HK-2 (cell line): ENCODE measurements around the gene LYRM9.
A peak's percentile ranks its signal among the peaks of the same experiment; 100 is the strongest.
"Not testable (repeated sequence)": the region's sequence is repeated elsewhere in the genome, so short reads cannot be mapped to it uniquely, and the experiment has no call there.

ENCODE experiments used
- DNase-seq: peaks from one replicate; pipeline ENCODE4 v3.0.0-alpha.2; 2018; ENCODE audit not compliant: unreplicated experiment

The LYRM9 gene

DNA sequence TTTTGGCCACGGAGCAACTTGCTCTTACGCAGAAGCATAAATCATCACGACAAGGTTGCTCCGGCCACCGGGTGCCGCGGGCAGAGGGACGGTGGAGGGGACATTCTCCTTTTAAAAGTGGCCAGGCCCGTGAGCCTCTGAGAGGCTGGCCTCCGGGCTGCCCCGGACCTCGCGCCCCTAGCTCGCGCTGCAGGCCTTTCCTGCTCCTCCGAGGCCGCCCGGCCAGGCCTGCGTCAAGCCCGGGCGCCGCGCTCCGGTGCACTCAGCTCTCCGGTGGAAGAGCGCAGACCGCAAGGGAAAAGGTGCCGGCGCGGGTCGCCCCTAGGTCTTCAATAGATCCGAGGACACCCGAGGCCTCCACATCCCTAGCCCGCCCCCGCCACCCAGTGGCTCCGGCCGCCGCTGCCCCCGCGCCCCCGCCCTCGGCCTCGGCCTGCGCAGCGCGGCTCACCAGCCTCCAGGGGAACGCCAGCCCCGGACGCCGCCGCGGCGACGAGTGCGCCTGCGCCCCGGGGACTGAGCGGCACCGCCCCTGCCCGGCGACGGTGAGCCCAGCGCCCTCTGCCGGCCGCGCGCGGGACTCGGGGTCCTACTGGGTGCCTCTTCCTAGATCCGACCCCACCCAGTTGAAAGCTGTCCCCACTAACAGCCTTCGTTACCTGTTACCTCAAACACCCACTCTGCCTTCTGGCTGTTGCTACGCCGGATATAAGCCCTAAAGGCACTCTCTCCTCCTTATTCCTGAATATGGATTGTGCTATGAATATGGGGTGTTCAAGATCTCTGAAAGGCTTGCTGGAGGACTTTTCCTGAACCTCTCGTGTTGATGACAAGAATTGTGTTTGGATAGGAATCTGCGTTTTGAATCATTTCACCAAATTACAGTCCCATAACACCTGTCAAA, at the start of gene LYRM9:
LYRM9 (minus strand) TSS at position 500 of the 904 bp plus-strand sequence. CDS start 10,671 bp downstream, outside the sequence.
- DNase-seq, result peak; percentile 91

DNA sequence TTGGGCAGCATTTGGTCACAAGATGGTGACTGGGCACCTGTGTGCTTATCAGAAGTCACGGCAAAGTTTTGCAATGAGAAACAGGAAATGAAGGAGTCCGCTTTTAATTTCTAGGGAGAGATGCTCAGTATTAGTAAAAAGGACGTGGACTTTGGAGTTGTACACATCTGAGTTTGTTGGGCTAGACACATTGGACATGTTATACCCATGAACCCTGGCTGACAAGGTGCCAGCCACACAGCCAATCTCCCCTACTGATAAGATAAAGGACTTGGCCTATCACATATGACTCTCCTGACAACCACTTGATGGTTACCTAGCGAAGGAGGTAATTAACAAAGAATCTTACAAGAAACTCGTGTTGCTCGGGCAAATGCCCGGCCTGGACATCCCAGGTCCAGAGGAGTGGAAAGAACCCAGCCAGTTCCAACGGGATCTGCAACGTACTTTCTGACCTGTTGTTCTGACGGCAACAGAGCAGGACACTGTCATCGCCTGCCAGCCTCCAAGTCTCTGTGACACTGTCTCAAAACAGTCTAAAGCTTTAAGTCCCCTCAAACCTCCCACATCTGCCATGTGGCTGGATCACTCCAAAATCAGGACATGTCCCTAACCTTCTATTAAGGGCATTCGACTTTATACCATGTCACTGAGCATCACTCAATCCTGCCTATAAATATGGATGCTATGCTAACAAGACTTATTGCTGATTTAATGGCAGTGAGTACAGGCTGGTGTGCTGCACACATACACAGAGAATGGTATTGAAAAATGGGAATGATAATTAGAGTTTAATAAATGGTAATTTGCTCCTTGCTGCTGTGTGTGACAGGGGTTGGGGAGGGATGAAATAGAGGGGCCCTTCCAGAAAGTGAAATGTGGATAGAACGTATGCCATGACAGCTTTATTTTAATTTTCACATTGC, 47.6 kb upstream of the LYRM9 start:
- no peak for DNase-seq

GRCh38 chr17:27939474-27940465, 46.6 kb upstream of the LYRM9 start:
- no peak for DNase-seq

DNA sequence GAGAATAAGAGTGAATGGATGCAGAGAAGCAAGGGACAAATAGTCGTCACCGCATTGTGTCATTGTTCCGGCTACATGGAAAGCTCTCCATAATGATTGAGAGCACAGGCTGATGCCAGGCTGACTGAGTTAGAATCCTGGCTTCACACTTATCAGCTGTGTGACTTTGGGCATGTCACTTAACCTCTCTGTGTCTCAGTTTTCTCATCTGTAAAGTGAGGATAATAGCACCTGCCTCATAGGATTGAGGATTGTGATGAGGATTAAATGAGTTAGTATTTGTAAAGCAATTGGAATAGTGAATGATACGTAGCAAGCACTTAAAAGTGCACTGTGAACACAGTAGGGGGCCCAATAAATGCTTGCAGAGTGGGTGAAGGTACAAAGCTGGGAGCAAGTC, 45.7 kb upstream of the LYRM9 start:
- DNase-seq, result no peak

- no peak for DNase-seq
Observed at GRCh38 chr17:27938241-27938640, 45.1 kb upstream of the LYRM9 start.

DNA sequence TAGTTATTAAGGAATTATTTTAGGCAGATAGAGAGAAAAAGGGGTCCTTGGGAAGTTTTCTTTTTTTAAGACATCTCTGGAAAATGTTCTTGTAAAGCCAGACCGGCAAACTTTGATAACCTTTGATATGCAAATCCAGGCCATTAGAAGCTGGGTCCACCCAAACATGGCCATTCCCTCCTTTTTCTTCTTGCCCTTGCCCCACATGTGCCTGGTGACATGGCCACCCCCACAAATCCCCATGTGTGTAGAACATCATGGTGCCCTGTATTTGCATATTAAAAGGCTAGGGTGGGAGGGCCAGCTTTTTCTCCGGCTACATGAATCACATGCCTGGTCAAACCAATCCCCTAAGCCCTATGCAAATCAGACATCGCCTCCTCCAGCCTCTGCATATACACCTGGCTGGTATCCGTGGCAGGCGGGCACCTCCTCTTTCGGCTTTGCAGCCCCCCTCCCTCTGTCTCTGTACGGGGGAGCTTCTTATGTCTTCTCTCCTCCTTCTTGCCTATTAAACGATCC, 43.9 kb upstream of the LYRM9 start:
- no peak for DNase-seq

- no peak for DNase-seq
Observed at GRCh38 chr17:27930000-27930399, 36.8 kb upstream of the LYRM9 start.

DNA sequence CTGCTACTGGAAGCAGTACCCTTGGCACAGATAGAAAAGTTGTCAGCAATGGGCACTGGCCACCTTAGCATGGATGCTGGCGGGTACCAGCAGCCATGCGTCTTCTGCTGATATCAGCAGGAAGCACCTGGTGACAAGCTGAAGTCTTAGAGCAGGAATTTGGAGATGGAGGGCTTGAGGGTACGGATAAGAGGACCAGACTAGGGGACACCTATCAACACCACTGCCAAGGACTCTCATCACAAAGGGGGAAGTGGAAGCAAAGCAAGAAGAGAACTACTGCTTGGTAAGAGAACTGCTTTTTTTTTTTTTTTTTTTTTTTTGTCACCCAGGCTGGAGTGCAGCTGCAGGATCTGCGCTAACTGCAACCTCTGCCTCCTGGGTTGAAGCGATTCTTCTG, 35.4 kb upstream of the LYRM9 start:
- no peak for DNase-seq

GRCh38 chr17:27927781-27928180, 34.6 kb upstream of the LYRM9 start:
- DNase-seq, result no peak

- no peak for DNase-seq
Observed at GRCh38 chr17:27921599-27921998, 28.4 kb upstream of the LYRM9 start.

DNA sequence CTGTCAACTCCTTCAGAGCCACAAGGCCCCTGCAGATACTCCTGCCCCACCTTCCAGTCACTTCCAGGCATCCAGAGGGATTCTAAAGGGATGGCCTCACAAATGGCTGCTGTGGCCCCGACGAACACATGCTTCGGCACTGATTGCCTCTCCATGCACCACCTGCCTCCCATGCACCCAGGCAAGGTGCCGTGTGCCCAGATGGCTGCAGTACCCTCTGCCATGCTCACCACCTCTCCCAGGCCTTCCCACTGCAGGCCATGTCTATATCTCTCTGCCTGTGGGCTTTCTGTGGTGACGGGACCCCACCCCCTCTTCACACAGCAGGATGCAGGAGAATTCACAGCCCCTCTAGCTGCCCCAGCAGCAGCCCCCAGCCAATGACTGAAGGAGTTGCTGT, 27.9 kb upstream of the LYRM9 start:
- no peak for DNase-seq

GRCh38 chr17:27920569-27920968, 27.4 kb upstream of the LYRM9 start:
- DNase-seq, result no peak

DNA sequence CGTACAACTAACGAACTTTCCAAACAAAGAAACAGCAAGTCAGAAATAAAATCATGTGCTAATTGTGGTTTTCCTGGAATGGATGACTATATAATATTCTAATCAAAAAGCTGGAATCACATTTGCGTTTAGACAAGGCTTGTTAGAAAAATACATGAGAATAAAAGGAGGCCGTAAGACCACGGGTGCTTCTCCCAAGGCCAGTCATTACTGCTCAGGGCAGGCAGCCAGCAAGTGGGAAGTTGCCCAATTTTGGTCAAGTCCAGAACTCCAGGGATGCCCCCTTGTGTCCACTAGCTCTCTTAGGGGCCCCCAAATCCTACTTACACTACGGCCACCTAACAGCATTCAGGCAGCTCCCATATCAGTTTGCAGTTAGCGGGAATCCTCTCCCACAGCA, 25.9 kb upstream of the LYRM9 start:
- DNase-seq, result no peak

GRCh38 chr17:27918498-27918897, 25.3 kb upstream of the LYRM9 start:
- DNase-seq, result no peak

GRCh38 chr17:27917000-27917399, 23.8 kb upstream of the LYRM9 start:
- DNase-seq, result no peak

DNA sequence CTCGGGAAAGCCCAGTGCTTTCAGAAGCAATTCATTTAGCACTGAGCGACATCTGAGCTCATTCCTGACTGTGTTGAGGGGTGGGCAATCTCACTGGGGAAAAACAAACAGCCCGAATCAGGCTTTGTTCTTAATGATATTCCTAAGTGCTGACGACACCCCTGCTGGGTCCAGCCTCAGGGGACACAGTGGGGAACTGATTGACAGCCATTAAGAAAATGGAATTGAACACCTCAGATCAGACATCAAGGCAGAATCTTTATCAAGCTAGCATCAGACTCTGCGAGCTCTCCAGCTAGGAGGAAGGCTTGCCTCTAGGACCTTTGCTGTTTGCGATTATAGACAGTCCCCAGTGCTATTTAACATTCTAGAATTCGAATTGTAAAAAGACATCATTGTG, 22.5 kb upstream of the LYRM9 start:
- no peak for DNase-seq

DNA sequence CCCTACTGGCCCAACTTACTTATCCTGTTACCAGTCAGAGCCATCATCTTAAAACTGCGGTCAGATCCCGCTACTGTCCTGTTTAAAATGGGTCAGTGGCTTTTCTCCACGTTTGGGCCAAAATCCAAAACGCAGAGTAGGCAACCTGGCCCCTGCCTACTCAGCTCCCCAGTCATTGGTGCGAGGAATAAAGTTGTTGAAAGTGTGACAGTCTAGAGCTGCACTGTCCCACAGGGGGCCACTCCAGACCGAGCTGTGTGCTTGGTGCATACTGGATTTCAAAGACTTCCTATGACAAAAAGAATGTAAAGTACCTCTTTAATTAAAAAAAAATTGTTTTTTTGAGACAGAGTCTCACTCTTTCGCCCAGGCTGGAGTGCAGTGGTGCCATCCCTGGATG, 21.2 kb upstream of the LYRM9 start:
- no peak for DNase-seq

GRCh38 chr17:27912964-27913363, 19.8 kb upstream of the LYRM9 start:
- no peak for DNase-seq

- not testable (repeated sequence) for DNase-seq
Observed at GRCh38 chr17:27912299-27912698, 19.1 kb upstream of the LYRM9 start.

DNA sequence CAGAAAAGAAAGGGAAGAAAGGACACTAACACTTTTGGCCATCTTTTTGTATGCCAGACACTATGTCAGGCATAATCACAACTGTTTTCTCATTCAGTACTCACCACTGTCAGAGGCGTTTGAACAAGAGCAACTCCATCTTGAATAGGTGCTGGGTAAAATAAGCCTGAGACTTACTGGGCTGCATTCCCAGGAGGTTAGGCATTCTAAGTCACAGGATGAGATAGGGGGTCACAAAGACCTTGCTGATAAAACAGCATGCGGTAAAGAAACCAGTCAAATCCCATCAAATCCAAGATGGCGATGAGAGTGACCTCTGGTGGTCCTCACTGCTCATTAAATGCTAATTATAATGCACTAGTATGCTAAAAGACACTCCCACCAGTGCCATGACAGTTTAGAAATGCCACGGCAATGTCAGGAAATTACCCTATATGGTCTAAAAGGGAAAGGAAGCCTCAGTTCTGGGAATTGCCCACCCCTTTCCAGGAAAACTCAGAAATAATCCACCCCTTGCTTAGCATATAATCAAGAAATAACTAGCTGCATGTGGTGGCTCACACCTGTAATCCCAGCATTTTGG, 14.9 kb upstream of the LYRM9 start:
- no peak for DNase-seq

GRCh38 chr17:27906623-27907022, 13.5 kb upstream of the LYRM9 start:
- no peak for DNase-seq
